Upper lobe of left lung (tissue), 6 donors: ENCODE data around the gene PINK1. TPM values are rescaled to one million over a fixed set of nuclear protein-coding genes. Genes with fewer than 3 reads are reported as not detected.

Experiments used
- ATAC-seq, 2 donors: fragments of 200-7000 bp; cut with Tn5 transposase; one replicate each; pipeline ENCODE4 v1.9.1; 2022; ENCODE audit warnings: mild to moderate bottlenecking in 2 of 2, moderate library complexity in 2 of 2; ENCODE audit not compliant: low FRiP score in 2 of 2
- DNase-seq, 2 donors: peaks; one replicate each; pipeline ENCODE4 v3.0.0-alpha.2; 2019 to 2020
- H3K27ac ChIP-seq, 4 donors: fragments of 200-600 bp; sonication (generic); one replicate each; pipeline ENCODE4 v1.5.1; 2016 to 2019
- H3K27me3 ChIP-seq, 4 donors: fragments of 200-600 bp; sonication (generic); one replicate each; pipeline ENCODE4 v1.5.1; 2017 to 2019
- H3K36me3 ChIP-seq, 4 donors: fragments of 200-600 bp; sonication (generic); one replicate each; pipeline ENCODE4 v1.5.1; 2016 to 2019
- H3K4me1 ChIP-seq, 4 donors: fragments of 200-600 bp; sonication (generic); one replicate each; pipeline ENCODE4 v1.5.1; 2018 to 2019
- H3K4me3 ChIP-seq, 4 donors: fragments of 200-600 bp; sonication (generic); one replicate each; pipeline ENCODE4 v1.5.1; 2017 to 2019; ENCODE audit warnings: mild to moderate bottlenecking in 2 of 4, moderate library complexity in 1 of 4
- H3K9me3 ChIP-seq, 4 donors: fragments of 200-600 bp; sonication (generic); one replicate each; pipeline ENCODE4 v1.5.1; 2018 to 2019
- EP300 ChIP-seq, 4 donors: sonication (generic); formaldehyde crosslinking; IDR thresholded peaks; one replicate each; pipeline ENCODE4 v1.5.1; 2017; ENCODE audit warnings: antibody characterized with exemption in 4 of 4, control low read depth in 2 of 4
- POLR2A ChIP-seq, 4 donors: fragments of 450-650 bp; IDR thresholded peaks; one replicate each; pipeline ENCODE4 v1.5.1; 2016 to 2017; ENCODE audit warnings: antibody characterized with exemption in 4 of 4, mild to moderate bottlenecking in 2 of 4
- POLR2AphosphoS5 ChIP-seq, 2 donors: sonication (generic); formaldehyde crosslinking; IDR thresholded peaks; one replicate each; pipeline ENCODE4 v1.5.1; 2017; ENCODE audit warnings: antibody characterized with exemption in 2 of 2
- WGBS, 2 donors: methylation state at CpG; one replicate each; pipeline ENCODE4 v1.1.5; 2017 to 2018; 5-methylcytosine and 5-hydroxymethylcytosine counted together
- total RNA-seq, 6 donors: library from RNA; depleted of rRNA in 4 of 6; stranded (reverse); fragments of >200 nt in 4 of 6; gene quantifications; one replicate each; pipeline versions ENCODE4 v1.1.0 to v1.2.1, GENCODE V29; 2016 to 2021
- TF ChIP-seq, protein P1 (sequence below), 6 experiments: fragments of 450-650 bp in 4 of 6; fragments of 200-600 bp in 2 of 6; sonication (generic) in 2 of 6; IDR thresholded peaks; one replicate each; pipeline ENCODE4 v1.5.1; 2016 to 2019; ENCODE audit warnings: antibody characterized with exemption in 6 of 6
- donor health status: DM: no; HTN: no; CAD: no; lungs with moderate emphysema.
- donor health status: DM: no; HTN: yes; CAD: no; lungs with severe emphysema.

Gene PINK1
- total RNA-seq, 6 donors from 2014 or later = 62.8 to 118 (median 86.2) TPM

DNA sequence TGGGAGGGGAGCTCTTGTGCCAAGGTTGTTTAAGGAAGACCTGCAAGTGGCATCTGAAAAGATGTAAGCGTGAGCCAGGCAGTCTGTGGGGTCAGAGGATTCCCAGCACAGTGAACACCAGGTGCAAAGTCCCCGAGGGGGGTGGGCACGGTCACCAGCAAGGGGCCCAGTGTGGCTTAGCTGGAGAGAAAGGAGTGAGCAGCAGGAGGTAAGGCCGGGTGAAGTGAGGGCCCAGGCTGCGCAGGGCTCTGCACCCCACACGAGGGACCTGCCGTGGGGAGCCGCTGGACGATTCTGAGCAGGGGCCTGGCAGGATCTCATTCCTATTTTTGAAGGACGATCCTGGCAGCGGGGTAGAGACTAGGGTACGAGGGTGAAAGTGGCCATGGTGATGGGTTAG is 23.8 kb downstream of the PINK1 start:
- WGBS, 2 donors = 92 to 93% methylated on average over 12 of the region's 12 CpGs
- no peaks in the 10 kb centered on the region for H3K9me3 ChIP-seq

DNA sequence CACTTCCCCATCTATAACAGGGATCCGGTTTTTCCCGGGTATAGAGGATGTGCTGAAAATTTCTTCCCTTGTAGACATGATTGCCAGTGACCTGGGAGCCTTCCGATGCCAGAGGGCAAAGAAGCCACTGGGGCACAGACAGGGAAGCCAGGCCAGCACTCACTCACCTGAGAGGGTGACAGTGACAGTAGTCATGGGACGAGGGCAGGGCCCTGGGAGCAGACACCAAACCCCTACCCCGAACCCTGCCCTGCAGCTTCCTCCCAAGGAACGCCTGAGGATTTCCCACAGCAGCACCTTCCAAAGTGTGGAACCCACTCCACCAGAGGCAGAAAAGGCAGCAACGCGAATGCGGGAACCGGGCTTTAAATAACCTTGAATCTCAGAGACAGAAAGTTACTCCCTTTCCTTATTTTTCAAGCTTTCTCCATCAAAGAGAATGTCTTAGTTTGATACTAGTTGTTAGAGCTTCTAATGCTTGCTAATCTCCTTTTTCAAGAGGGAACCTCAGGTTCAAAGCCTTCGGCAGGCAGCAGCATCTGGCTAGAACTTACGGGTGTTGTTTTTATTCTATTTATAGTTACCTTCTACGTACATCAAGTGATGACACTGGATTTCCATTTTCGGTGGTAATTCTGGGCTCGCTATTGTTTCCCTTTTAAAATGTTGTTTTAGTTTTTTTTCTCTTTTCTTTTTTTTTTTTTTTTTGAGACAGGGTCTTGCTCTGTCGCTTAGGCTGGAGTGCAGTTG is 25.1 kb downstream of the PINK1 start:
- ATAC-seq (no peak), DNase-seq (no peak)
- TF ChIP-seq EP300 (IDR thresholded peaks at IDR 0.05) (no peak), POLR2A (IDR thresholded peaks at IDR 0.05) (no peak), POLR2AphosphoS5 (IDR thresholded peaks at IDR 0.05) (no peak)
- TF ChIP-seq, protein P1, sequence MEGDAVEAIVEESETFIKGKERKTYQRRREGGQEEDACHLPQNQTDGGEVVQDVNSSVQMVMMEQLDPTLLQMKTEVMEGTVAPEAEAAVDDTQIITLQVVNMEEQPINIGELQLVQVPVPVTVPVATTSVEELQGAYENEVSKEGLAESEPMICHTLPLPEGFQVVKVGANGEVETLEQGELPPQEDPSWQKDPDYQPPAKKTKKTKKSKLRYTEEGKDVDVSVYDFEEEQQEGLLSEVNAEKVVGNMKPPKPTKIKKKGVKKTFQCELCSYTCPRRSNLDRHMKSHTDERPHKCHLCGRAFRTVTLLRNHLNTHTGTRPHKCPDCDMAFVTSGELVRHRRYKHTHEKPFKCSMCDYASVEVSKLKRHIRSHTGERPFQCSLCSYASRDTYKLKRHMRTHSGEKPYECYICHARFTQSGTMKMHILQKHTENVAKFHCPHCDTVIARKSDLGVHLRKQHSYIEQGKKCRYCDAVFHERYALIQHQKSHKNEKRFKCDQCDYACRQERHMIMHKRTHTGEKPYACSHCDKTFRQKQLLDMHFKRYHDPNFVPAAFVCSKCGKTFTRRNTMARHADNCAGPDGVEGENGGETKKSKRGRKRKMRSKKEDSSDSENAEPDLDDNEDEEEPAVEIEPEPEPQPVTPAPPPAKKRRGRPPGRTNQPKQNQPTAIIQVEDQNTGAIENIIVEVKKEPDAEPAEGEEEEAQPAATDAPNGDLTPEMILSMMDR (IDR thresholded peaks at IDR 0.05) = no peak
- Histone ChIP-seq H3K27me3 (no peaks in the 10 kb centered on the region), H3K27ac (no peak overlapping the region), H3K4me3 (no peak overlapping the region), H3K9me3 (no peaks in the 10 kb centered on the region), H3K36me3 (peaks cover 14 to 51% (median 40%) of the 10 kb centered on the region in 4 donors), H3K4me1 (peaks cover 14 to 28% (median 19%) of the 10 kb centered on the region in 4 donors)
- 90 to 92% methylated on average over 15 to 16 of the region's 16 CpGs for WGBS, 2 donors

More for the DNA sequence above, 23.8 kb downstream of the PINK1 start:
- peaks cover 12 to 24% (median 14%) of the 10 kb centered on the region in 4 donors for H3K4me1 ChIP-seq
- no peak for DNase-seq
- H3K36me3 ChIP-seq = peaks cover 25 to 64% (median 53%) of the 10 kb centered on the region in 4 donors
- H3K27ac ChIP-seq = no peak overlapping the region
- H3K27me3 ChIP-seq = no peaks in the 10 kb centered on the region
- ATAC-seq = no peak
- H3K4me3 ChIP-seq = no peak overlapping the region
- TF ChIP-seq EP300 (IDR thresholded peaks at IDR 0.05) = no peak
- no peak for TF ChIP-seq POLR2AphosphoS5 (IDR thresholded peaks at IDR 0.05)
- no peak for TF ChIP-seq POLR2A (IDR thresholded peaks at IDR 0.05)
- TF ChIP-seq, protein P1 (IDR thresholded peaks at IDR 0.05) = no peak

DNA sequence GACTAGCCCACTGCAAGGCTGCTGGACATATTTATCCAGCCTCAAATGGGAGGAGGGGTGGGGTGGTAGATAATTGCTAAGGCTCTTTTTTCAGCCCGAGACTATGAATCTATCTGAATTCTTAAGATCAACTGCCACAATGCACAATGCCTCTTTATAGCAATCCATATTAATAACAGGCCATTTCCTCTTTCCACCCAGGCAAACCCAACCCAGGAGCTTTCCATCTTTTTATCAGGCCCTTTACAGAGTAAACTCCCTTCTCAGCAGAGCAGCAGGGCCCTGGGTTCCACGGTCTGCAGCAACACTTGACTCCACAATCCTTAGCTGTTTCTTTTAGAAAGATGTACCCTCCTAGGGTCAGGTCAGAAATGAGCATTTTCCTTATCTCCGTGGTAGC is 27.1 kb downstream of the PINK1 start:
- Histone ChIP-seq H3K27ac (peak overlapping the region in 1 of 4 donors; percentile 78), H3K4me3 (peak overlapping the region; percentile 75 to 92 (median 76)), H3K9me3 (no peaks in the 10 kb centered on the region), H3K36me3 (peaks cover 2 to 31% (median 22%) of the 10 kb centered on the region in 4 donors), H3K4me1 (peaks cover 14 to 28% (median 19%) of the 10 kb centered on the region in 4 donors), H3K27me3 (no peaks in the 10 kb centered on the region)
- no peak for TF ChIP-seq POLR2AphosphoS5 (IDR thresholded peaks at IDR 0.05)
- no peak for TF ChIP-seq EP300 (IDR thresholded peaks at IDR 0.05)
- TF ChIP-seq POLR2A (IDR thresholded peaks at IDR 0.05) = no peak
- TF ChIP-seq, protein P1 (IDR thresholded peaks at IDR 0.05) = no peak
- WGBS, 2 donors = 9 to 15% methylated on average over 3 of the region's 3 CpGs
- DNase-seq (no peak), ATAC-seq (no peak)

DNA sequence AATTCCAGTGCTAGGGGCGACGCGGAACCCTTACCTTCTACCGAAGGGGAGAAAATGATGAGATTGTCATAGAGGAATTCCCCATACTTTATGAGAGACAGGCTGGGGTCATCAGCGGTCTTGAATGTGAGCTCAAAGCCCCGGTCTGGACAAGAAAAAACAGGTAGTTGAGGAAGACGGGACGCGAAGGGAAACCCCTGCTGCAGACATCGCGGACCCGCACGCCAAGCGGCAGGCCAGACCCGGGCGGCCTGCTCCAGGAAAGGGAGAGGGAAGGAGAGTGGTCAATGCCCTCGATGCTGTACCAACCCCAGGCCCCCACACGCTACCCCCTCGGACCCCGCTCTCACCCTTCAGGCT is 27.6 kb downstream of the PINK1 start:
- H3K9me3 ChIP-seq = no peaks in the 10 kb centered on the region
- peak overlapping the region; percentile 75 to 92 (median 76) for H3K4me3 ChIP-seq
- H3K27ac ChIP-seq = peak overlapping the region; percentile 45 to 88 (median 78)
- ATAC-seq (peak; percentile 4 to 12), DNase-seq (no peak)
- 0% methylated on average over 17 to 20 of the region's 20 CpGs for WGBS, 2 donors
- H3K36me3 ChIP-seq = peaks cover 0 to 26% (median 17%) of the 10 kb centered on the region in 4 donors
- H3K4me1 ChIP-seq = peaks cover 14 to 28% (median 19%) of the 10 kb centered on the region in 4 donors
- no peaks in the 10 kb centered on the region for H3K27me3 ChIP-seq
- TF ChIP-seq, protein P1 (IDR thresholded peaks at IDR 0.05) = no peak
- TF ChIP-seq POLR2A (IDR thresholded peaks at IDR 0.05) (no peak), POLR2AphosphoS5 (IDR thresholded peaks at IDR 0.05) (no peak), EP300 (IDR thresholded peaks at IDR 0.05) (no peak)
